ENCODE results near the gene CBR1.

The CBR1 gene

DNA sequence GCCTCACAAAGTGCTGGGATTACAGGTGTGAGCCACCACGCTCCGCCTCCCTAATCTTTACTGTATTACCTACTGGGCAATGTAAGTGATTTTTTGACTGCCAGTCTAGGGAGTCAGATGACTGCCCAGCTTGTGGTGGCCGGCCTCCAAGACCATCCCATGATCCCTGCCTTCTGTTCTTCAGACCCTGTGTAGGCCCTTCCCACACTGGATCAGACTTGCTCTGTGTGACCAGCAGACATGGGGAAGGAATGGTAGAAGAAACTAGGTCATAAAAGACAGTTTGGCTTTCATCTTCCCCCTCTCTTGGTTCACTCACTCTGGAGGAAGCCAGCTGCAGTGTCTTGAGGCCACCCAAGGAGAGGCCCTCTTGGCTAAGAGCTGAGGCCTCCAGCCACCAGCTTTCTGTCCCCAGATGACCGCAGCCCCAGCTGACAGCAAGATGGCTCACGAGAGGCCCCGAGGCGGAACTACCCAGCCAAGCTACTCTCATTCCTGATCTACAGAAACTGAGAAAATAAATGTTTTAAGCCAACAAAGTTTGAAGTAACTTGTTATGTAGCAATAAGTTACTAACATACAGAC is 50.6 kb downstream of the CBR1 start:
- no peak for DNase-seq

Data from SHP77 (cell line).